K562 (cell line): ENCODE measurements around the gene LOXL3. TPM values are rescaled to one million over a fixed set of nuclear protein-coding genes. Genes with fewer than 3 reads are reported as not detected.

Source experiments
- CBFA2T2 ChIP-seq: fragments of 450-650 bp; conservative IDR thresholded peaks from 2 replicates; pipeline ENCODE4 v1.6.1; 2017; ENCODE audit warnings: mild to moderate bottlenecking
- CBX1 ChIP-seq: sonication (generic); IDR thresholded peaks from 2 replicates; pipeline ENCODE4 v1.6.1; 2016; ENCODE audit warnings: antibody characterized with exemption, low read depth, mild to moderate bottlenecking
- CREBBP ChIP-seq: IDR thresholded peaks from one replicate; pipeline ENCODE4 v1.6.1; 2012; ENCODE audit warnings: low read depth, mild to moderate bottlenecking, control low read depth, inconsistent platforms, low read length
- CREM ChIP-seq: IDR thresholded peaks from 2 replicates; pipeline ENCODE4 v1.6.1; 2014; ENCODE audit warnings: antibody characterized with exemption, low read depth
- HMG20A ChIP-seq: fragments of 450-650 bp; formaldehyde crosslinking; conservative IDR thresholded peaks from 2 replicates; pipeline ENCODE4 v1.4.0; 2020; ENCODE audit warnings: mild to moderate bottlenecking, mixed read lengths
- MXI1 ChIP-seq: IDR thresholded peaks from 2 replicates; pipeline ENCODE4 v1.6.1; 2011; ENCODE audit warnings: low read depth, mild to moderate bottlenecking, improper control_type of control experiment, low read length
- NR1H2 ChIP-seq: sonication (generic); formaldehyde crosslinking; IDR thresholded peaks from 2 replicates; pipeline ENCODE4 v1.4.0; 2020; ENCODE audit warnings: mild to moderate bottlenecking, missing genetic modification reagents
- POLR2H ChIP-seq: IDR thresholded peaks from 2 replicates; pipeline ENCODE4 v1.6.1; 2016; ENCODE audit warnings: missing genetic modification characterization, low read depth, mild to moderate bottlenecking, control low read depth, missing compliant biosample characterization, moderate library complexity
- SETDB1 ChIP-seq: IDR thresholded peaks from one replicate; pipeline ENCODE4 v1.6.1; 2012; ENCODE audit warnings: low read length, control low read depth, inconsistent platforms
- SP1 ChIP-seq: sonication (generic); formaldehyde crosslinking; IDR thresholded peaks from 2 replicates; pipeline ENCODE4 v1.8.1; 2022; ENCODE audit warnings: mild to moderate bottlenecking, missing genetic modification reagents
- SREBF2 ChIP-seq: sonication (generic); formaldehyde crosslinking; IDR thresholded peaks from 2 replicates; pipeline ENCODE4 v1.4.0; 2020; ENCODE audit warnings: mild to moderate bottlenecking, missing genetic modification reagents
- STAG1 ChIP-seq: sonication (generic); formaldehyde crosslinking; IDR thresholded peaks from 2 replicates; pipeline ENCODE4 v1.5.0; 2020; ENCODE audit warnings: missing genetic modification reagents, borderline replicate concordance
- TRIM28 ChIP-seq: fragments of 450-650 bp; IDR thresholded peaks from 2 replicates; pipeline ENCODE4 v1.6.1; 2017
- TSHZ1 ChIP-seq: fragments of 250-450 bp; sonication (Bioruptor Pico); IDR thresholded peaks from 2 replicates; pipeline ENCODE4 v1.4.0; 2020; ENCODE audit warnings: mild to moderate bottlenecking, moderate library complexity
- ZNF232 ChIP-seq: sonication (generic); formaldehyde crosslinking; IDR thresholded peaks from 2 replicates; pipeline ENCODE4 v1.8.0; 2022; ENCODE audit warnings: mild to moderate bottlenecking, missing genetic modification reagents
- ZNF583 ChIP-seq: fragments of 250-450 bp; sonication (Bioruptor Pico); IDR thresholded peaks from 2 replicates; pipeline ENCODE4 v1.4.0; 2020
- polyA plus RNA-seq, 8 experiments: library from polyadenylated mRNA; depleted of rRNA in 4 of 8; stranded (reverse) in 5 of 8; unstranded in 3 of 8; fragments of >200 nt; fragmentation: Nextera tagmentation in 2 of 8; fragmentation: Illumina TruSeq in 1 of 8; extraction: Ambion mirVana in 2 of 8; extraction: Trizol in 1 of 8; gene quantifications; 2 replicates each; pipeline versions ENCODE4 v1.2.1 to v1.2.3, GENCODE V29; 2011 to 2014; ENCODE audit warnings: inconsistent platforms in 1 of 8, missing spikeins in 1 of 8
- total RNA-seq, 7 experiments: library from RNA; depleted of rRNA in 6 of 7; stranded (reverse); fragments of >200 nt in 6 of 7; fragmentation: Illumina TruSeq in 2 of 7; extraction: Trizol in 2 of 7; gene quantifications; 2 replicates each; pipeline versions ENCODE4 v1.2.1 to v1.2.3, GENCODE V29; 2011 to 2021; ENCODE audit warnings: low replicate concordance in 1 of 7
- TF ChIP-seq, protein P1 (sequence below): fragments of 250-450 bp; sonication (Bioruptor Pico); IDR thresholded peaks from 2 replicates; pipeline ENCODE4 v1.8.0; 2021; ENCODE audit warnings: moderate library complexity, mild to moderate bottlenecking, inconsistent platforms
- TF ChIP-seq, protein P2 (sequence below), 2 experiments: IDR thresholded peaks; 2 replicates each; pipeline ENCODE4 v1.6.1; 2012; ENCODE audit warnings: improper control_type of control experiment in 2 of 2, low read depth in 2 of 2, low read length in 2 of 2, borderline replicate concordance in 1 of 2
- TF ChIP-seq, protein P3 (sequence below): fragments of 250-450 bp; sonication (Bioruptor Pico); IDR thresholded peaks from 2 replicates; pipeline ENCODE4 v1.8.0; 2022; ENCODE audit warnings: inconsistent platforms

The LOXL3 gene
- total and polyA plus RNA-seq, 9 of the 15 experiments (the other 6 are each of a cell fraction or from before 2014, with no cell fraction given): 0.22 to 0.99 (median 0.31) TPM

DNA sequence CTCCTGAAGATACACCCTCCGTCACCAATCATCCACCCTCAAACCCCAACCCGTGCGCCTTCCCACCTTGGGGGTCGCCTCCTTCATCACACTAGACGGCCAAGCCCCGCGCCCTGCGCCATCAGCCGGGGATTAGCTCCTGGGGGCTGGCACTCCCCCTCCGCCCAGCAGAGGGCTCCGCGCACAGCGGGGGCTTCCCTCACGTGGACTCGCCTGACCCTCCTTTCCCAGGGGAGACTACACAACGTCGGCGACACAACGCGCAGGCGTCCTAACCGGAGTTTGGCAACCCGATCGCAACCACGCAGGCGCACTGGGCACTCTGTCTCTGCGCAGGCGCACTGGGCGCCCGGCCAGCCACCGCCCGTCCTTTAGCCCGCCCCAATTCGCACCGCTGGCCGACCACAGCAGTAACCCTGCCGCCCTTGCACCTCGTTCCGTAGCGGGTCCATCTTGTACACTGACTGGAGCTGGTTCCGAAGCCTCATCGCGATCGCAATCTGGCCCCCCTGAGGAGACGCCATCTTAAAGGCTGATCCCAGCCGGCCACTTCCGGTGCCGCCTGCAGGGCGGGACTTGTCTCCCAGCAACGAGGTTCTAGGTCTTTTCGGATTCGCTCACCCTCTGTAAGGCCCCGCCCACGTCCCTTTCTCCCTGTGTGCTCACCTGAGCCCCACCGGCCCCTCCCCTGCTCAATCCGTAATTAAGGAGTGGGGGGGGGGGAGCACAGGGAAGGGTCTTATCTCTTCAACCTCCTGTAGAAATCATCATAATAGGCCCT is 46.4 kb downstream of the LOXL3 start, which contains the start of gene PCGF1 (continued):
- TF ChIP-seq, protein P1, sequence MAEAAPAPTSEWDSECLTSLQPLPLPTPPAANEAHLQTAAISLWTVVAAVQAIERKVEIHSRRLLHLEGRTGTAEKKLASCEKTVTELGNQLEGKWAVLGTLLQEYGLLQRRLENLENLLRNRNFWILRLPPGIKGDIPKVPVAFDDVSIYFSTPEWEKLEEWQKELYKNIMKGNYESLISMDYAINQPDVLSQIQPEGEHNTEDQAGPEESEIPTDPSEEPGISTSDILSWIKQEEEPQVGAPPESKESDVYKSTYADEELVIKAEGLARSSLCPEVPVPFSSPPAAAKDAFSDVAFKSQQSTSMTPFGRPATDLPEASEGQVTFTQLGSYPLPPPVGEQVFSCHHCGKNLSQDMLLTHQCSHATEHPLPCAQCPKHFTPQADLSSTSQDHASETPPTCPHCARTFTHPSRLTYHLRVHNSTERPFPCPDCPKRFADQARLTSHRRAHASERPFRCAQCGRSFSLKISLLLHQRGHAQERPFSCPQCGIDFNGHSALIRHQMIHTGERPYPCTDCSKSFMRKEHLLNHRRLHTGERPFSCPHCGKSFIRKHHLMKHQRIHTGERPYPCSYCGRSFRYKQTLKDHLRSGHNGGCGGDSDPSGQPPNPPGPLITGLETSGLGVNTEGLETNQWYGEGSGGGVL (CRISPR knock-in tag): no peak
- no peak for TF ChIP-seq TRIM28
- TF ChIP-seq CBX1: no peak
- TF ChIP-seq POLR2H (tag): peak; percentile 76
- no peak for TF ChIP-seq CREBBP
- TF ChIP-seq SP1 (CRISPR knock-in tag): peak; percentile 81
- TF ChIP-seq, protein P2, sequence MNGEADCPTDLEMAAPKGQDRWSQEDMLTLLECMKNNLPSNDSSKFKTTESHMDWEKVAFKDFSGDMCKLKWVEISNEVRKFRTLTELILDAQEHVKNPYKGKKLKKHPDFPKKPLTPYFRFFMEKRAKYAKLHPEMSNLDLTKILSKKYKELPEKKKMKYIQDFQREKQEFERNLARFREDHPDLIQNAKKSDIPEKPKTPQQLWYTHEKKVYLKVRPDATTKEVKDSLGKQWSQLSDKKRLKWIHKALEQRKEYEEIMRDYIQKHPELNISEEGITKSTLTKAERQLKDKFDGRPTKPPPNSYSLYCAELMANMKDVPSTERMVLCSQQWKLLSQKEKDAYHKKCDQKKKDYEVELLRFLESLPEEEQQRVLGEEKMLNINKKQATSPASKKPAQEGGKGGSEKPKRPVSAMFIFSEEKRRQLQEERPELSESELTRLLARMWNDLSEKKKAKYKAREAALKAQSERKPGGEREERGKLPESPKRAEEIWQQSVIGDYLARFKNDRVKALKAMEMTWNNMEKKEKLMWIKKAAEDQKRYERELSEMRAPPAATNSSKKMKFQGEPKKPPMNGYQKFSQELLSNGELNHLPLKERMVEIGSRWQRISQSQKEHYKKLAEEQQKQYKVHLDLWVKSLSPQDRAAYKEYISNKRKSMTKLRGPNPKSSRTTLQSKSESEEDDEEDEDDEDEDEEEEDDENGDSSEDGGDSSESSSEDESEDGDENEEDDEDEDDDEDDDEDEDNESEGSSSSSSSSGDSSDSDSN (IDR thresholded peaks at IDR 0.05; ENCODE audit: borderline replicate concordance in 1 of 2, low read depth in 2 of 2, low read length in 2 of 2): 0 out of 4 replicates have a peak, but pooled peaks of 1 of the 2 experiments have one; percentile 2
- 0 out of 2 replicates have a peak, but pooled peaks have one; percentile 29 for TF ChIP-seq NR1H2 (CRISPR knock-in tag)
- no peak for TF ChIP-seq STAG1 (CRISPR knock-in tag)
- TF ChIP-seq CBFA2T2: no peak
- peak; percentile 67 for TF ChIP-seq CREM
- TF ChIP-seq HMG20A (CRISPR knock-in tag): no peak
- TF ChIP-seq SETDB1: no peak
- TF ChIP-seq, protein P3, sequence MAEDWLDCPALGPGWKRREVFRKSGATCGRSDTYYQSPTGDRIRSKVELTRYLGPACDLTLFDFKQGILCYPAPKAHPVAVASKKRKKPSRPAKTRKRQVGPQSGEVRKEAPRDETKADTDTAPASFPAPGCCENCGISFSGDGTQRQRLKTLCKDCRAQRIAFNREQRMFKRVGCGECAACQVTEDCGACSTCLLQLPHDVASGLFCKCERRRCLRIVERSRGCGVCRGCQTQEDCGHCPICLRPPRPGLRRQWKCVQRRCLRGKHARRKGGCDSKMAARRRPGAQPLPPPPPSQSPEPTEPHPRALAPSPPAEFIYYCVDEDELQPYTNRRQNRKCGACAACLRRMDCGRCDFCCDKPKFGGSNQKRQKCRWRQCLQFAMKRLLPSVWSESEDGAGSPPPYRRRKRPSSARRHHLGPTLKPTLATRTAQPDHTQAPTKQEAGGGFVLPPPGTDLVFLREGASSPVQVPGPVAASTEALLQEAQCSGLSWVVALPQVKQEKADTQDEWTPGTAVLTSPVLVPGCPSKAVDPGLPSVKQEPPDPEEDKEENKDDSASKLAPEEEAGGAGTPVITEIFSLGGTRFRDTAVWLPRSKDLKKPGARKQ: no peak
- no peak for TF ChIP-seq ZNF583 (CRISPR knock-in tag)
- no peak for TF ChIP-seq TSHZ1
- TF ChIP-seq ZNF232: no peak
- TF ChIP-seq MXI1: peak; percentile 93
- no peak for TF ChIP-seq SREBF2 (CRISPR knock-in tag)
